Measurements from ENCODE around the gene ZNF609. TPM values are rescaled to one million over a fixed set of nuclear protein-coding genes. Genes with fewer than 3 reads are reported as not detected.

The ZNF609 gene
- total and polyA plus RNA-seq, 4 donors: 5.4 to 46.7 (median 23.6) TPM

DNA sequence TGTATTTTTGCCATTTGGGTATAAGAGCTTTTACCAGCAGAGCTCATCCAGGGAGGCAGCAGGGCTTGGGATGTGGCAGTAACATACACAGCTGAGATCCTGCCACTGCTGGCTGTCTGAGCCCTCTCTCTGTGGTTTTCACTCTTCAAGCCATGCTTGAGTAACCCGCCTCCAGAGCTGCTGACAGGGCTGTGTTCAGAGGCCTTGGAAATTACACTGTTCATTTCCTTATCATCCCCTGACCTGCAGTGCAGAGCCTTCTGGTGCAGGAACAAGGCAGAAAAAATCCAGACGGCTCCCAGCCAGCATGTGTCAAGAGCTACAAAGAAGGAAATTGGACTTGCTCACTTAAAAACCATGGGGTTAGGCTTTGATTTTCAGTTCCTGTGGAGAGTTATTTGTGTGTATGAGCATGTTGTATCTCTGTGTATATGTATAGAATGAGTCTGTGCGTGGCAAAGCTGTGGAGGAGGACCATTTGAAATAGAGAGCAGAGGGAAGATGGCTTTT, 47.0 kb downstream of the ZNF609 start:
- peak overlapping the region; percentile 16 to 40 for H3K27ac ChIP-seq (ENCODE audit: low read depth in 1 of 2, low read length in 2 of 2)
- no peaks in the 10 kb centered on the region for H3K27me3 ChIP-seq (ENCODE audit: control insufficient read depth in 1 of 2, insufficient read depth in 2 of 2, low read length in 1 of 2)
- intact Hi-C loops (cut with DNase I): no loop called here
- no peak overlapping the region for H3K4me3 ChIP-seq (ENCODE audit: low read length in 2 of 2)
- peak in 1 of 2 donors; percentile 87 for DNase-seq
- H3K9me3 ChIP-seq (ENCODE audit: control insufficient read depth, low read length): no peaks in the 10 kb centered on the region
- H3K4me1 ChIP-seq (ENCODE audit: control insufficient read depth in 1 of 2, insufficient read depth in 2 of 2, low read length in 2 of 2): no peaks in the 10 kb centered on the region
- H3K36me3 ChIP-seq (ENCODE audit: control insufficient read depth in 1 of 2, insufficient read depth in 2 of 2, low read length in 1 of 2): no peaks in the 10 kb centered on the region
- peak; percentile 90 for ATAC-seq (ENCODE audit: low FRiP score)
- WGBS, 2 donors: 20% methylated on average over 3 of the region's 3 CpGs

GRCh38 chr15:64507845-64508244, 47.5 kb downstream of the ZNF609 start:
- Histone ChIP-seq H3K27ac (ENCODE audit: low read depth in 1 of 2, low read length in 2 of 2) (peak overlapping the region in 1 of 2 donors; percentile 25), H3K36me3 (ENCODE audit: control insufficient read depth in 1 of 2, insufficient read depth in 2 of 2, low read length in 1 of 2) (no peaks in the 10 kb centered on the region), H3K4me1 (ENCODE audit: control insufficient read depth in 1 of 2, insufficient read depth in 2 of 2, low read length in 2 of 2) (no peaks in the 10 kb centered on the region), H3K27me3 (ENCODE audit: control insufficient read depth in 1 of 2, insufficient read depth in 2 of 2, low read length in 1 of 2) (no peaks in the 10 kb centered on the region), H3K4me3 (ENCODE audit: low read length in 2 of 2) (no peak overlapping the region), H3K9me3 (ENCODE audit: control insufficient read depth, low read length) (no peaks in the 10 kb centered on the region)
- intact Hi-C loops (cut with DNase I): no loop called here
- WGBS, 2 donors: 58 to 67% methylated on average over 2 of the region's 2 CpGs
- DNase-seq (no peak), ATAC-seq (ENCODE audit: low FRiP score) (no peak)

- Histone ChIP-seq H3K4me3 (ENCODE audit: low read length in 2 of 2) (no peak overlapping the region), H3K27ac (ENCODE audit: low read depth in 1 of 2, low read length in 2 of 2) (no peak overlapping the region), H3K27me3 (ENCODE audit: control insufficient read depth in 1 of 2, insufficient read depth in 2 of 2, low read length in 1 of 2) (no peaks in the 10 kb centered on the region), H3K9me3 (ENCODE audit: control insufficient read depth, low read length) (no peaks in the 10 kb centered on the region), H3K4me1 (ENCODE audit: control insufficient read depth in 1 of 2, insufficient read depth in 2 of 2, low read length in 2 of 2) (no peaks in the 10 kb centered on the region), H3K36me3 (ENCODE audit: control insufficient read depth in 1 of 2, insufficient read depth in 2 of 2, low read length in 1 of 2) (no peaks in the 10 kb centered on the region)
- intact Hi-C loops (cut with DNase I): no loop called here
- ATAC-seq (ENCODE audit: low FRiP score) (no peak), DNase-seq (no peak)
- 94 to 100% methylated on average over 3 of the region's 3 CpGs for WGBS, 2 donors
Observed at GRCh38 chr15:64513823-64514222, 53.4 kb downstream of the ZNF609 start.

DNA sequence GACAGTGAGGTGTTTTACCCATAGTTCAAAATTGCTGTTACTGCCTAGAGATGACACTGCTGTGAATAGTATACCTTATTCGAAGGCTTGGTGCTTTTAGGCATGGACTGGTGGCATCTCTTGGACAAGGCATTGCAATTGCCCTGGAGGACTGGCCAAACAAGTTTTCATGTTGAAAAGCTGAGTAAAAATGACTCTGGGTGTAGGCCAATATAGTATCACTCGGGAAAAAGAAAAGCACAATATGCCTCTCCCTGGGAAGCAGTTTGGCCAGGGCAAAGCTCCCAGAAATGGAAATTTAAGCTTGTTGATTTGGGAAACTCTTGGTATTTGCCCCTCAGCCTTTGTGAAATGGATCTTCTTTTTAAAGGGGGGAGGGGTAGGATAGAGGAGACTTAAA, 54.8 kb downstream of the ZNF609 start:
- Histone ChIP-seq H3K4me1 (ENCODE audit: control insufficient read depth in 1 of 2, insufficient read depth in 2 of 2, low read length in 2 of 2) (no peaks in the 10 kb centered on the region), H3K27me3 (ENCODE audit: control insufficient read depth in 1 of 2, insufficient read depth in 2 of 2, low read length in 1 of 2) (no peaks in the 10 kb centered on the region), H3K4me3 (ENCODE audit: low read length in 2 of 2) (no peak overlapping the region), H3K36me3 (ENCODE audit: control insufficient read depth in 1 of 2, insufficient read depth in 2 of 2, low read length in 1 of 2) (no peaks in the 10 kb centered on the region), H3K9me3 (ENCODE audit: control insufficient read depth, low read length) (no peaks in the 10 kb centered on the region), H3K27ac (ENCODE audit: low read depth in 1 of 2, low read length in 2 of 2) (no peak overlapping the region)
- DNase-seq (no peak), ATAC-seq (ENCODE audit: low FRiP score) (no peak)
- intact Hi-C loops (cut with DNase I): no loop called here
- WGBS, 2 donors: 3 to 12% methylated on average over 2 of the region's 2 CpGs

- no peaks in the 10 kb centered on the region for H3K9me3 ChIP-seq (ENCODE audit: control insufficient read depth, low read length)
- no peaks in the 10 kb centered on the region for H3K36me3 ChIP-seq (ENCODE audit: control insufficient read depth in 1 of 2, insufficient read depth in 2 of 2, low read length in 1 of 2)
- no peak for ATAC-seq (ENCODE audit: low FRiP score)
- intact Hi-C loops (cut with DNase I): no loop called here
- H3K4me3 ChIP-seq (ENCODE audit: low read length in 2 of 2): no peak overlapping the region
- H3K27ac ChIP-seq (ENCODE audit: low read depth in 1 of 2, low read length in 2 of 2): no peak overlapping the region
- no peaks in the 10 kb centered on the region for H3K4me1 ChIP-seq (ENCODE audit: control insufficient read depth in 1 of 2, insufficient read depth in 2 of 2, low read length in 2 of 2)
- DNase-seq: no peak
- no peaks in the 10 kb centered on the region for H3K27me3 ChIP-seq (ENCODE audit: control insufficient read depth in 1 of 2, insufficient read depth in 2 of 2, low read length in 1 of 2)
- 95 to 96% methylated on average over 9 of the region's 9 CpGs for WGBS, 2 donors
Observed at GRCh38 chr15:64515825-64516224, 55.4 kb downstream of the ZNF609 start.

DNA sequence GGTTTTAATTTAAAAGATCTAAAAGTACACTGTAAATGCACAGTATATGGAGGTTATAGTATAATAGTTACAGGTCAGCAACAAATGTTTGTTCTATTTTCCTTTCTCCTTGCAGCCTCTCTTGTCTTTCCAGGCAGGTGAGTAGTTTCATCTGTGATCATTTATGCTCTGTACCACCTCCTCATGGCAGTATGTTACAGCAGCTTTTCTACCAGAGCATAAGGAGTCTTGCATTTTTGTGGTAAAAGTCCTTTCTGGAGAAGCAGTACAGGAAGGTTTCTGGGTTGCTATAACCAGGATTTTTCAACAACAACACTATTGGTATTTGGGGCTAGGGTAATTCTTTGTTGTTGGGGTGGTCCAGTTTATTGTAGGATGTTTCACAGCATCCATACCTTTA, 59.5 kb downstream of the ZNF609 start:
- no peak for ATAC-seq (ENCODE audit: low FRiP score)
- H3K9me3 ChIP-seq (ENCODE audit: control insufficient read depth, low read length): no peaks in the 10 kb centered on the region
- no peak for DNase-seq
- H3K4me1 ChIP-seq (ENCODE audit: control insufficient read depth in 1 of 2, insufficient read depth in 2 of 2, low read length in 2 of 2): peaks cover 0 to 3% of the 10 kb centered on the region in 2 donors
- no peak overlapping the region for H3K27ac ChIP-seq (ENCODE audit: low read depth in 1 of 2, low read length in 2 of 2)
- H3K27me3 ChIP-seq (ENCODE audit: control insufficient read depth in 1 of 2, insufficient read depth in 2 of 2, low read length in 1 of 2): no peaks in the 10 kb centered on the region
- H3K36me3 ChIP-seq (ENCODE audit: control insufficient read depth in 1 of 2, insufficient read depth in 2 of 2, low read length in 1 of 2): no peaks in the 10 kb centered on the region
- no peak overlapping the region for H3K4me3 ChIP-seq (ENCODE audit: low read length in 2 of 2)
- intact Hi-C loops (cut with DNase I): no loop called here

- WGBS, 2 donors: 18 to 19% methylated on average over 1 of the region's 1 CpG
- Histone ChIP-seq H3K4me1 (ENCODE audit: control insufficient read depth in 1 of 2, insufficient read depth in 2 of 2, low read length in 2 of 2) (peaks cover 0 to 3% of the 10 kb centered on the region in 2 donors), H3K9me3 (ENCODE audit: control insufficient read depth, low read length) (no peaks in the 10 kb centered on the region)
Observed at GRCh38 chr15:64521201-64521600, 60.8 kb downstream of the ZNF609 start.

DNA sequence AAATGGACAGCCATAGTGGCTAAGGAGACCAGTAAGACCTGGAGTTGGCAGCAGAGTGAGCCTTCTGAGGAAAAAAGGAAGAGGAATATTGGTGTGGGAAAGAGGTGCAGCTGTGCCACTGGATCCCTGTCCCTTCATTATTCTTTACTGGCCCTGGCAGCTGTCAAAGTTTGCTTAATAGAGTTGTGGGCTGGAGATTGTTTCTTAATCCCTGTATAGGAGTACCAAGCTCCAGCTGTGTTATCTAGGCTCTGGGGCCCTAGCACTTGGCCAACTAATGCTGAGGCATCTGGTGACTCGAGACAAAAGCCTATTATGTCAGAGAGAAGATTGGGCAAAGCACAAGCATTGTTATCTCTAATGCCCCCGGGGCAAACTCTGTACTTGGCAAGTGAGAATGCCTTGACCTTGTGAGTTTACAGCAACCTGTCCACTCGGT, 61.4 kb downstream of the ZNF609 start:
- intact Hi-C loops (cut with DNase I): no loop called here
- DNase-seq (no peak), ATAC-seq (ENCODE audit: low FRiP score) (peak; percentile 54)
- H3K27ac ChIP-seq (ENCODE audit: low read depth in 1 of 2, low read length in 2 of 2): no peak overlapping the region
- peaks cover 0 to 3% of the 10 kb centered on the region in 2 donors for H3K4me1 ChIP-seq (ENCODE audit: control insufficient read depth in 1 of 2, insufficient read depth in 2 of 2, low read length in 2 of 2)
- H3K9me3 ChIP-seq (ENCODE audit: control insufficient read depth, low read length): no peaks in the 10 kb centered on the region
- no peak overlapping the region for H3K4me3 ChIP-seq (ENCODE audit: low read length in 2 of 2)
- 4 to 9% methylated on average over 3 of the region's 3 CpGs for WGBS, 2 donors
- no peaks in the 10 kb centered on the region for H3K36me3 ChIP-seq (ENCODE audit: control insufficient read depth in 1 of 2, insufficient read depth in 2 of 2, low read length in 1 of 2)
- H3K27me3 ChIP-seq (ENCODE audit: control insufficient read depth in 1 of 2, insufficient read depth in 2 of 2, low read length in 1 of 2): no peaks in the 10 kb centered on the region

More at GRCh38 chr15:64521201-64521600, 60.8 kb downstream of the ZNF609 start:
- H3K27ac ChIP-seq (ENCODE audit: low read depth in 1 of 2, low read length in 2 of 2): no peak overlapping the region
- H3K36me3 ChIP-seq (ENCODE audit: control insufficient read depth in 1 of 2, insufficient read depth in 2 of 2, low read length in 1 of 2): no peaks in the 10 kb centered on the region
- peak; percentile 50 for ATAC-seq (ENCODE audit: low FRiP score)
- no peak overlapping the region for H3K4me3 ChIP-seq (ENCODE audit: low read length in 2 of 2)
- no peaks in the 10 kb centered on the region for H3K27me3 ChIP-seq (ENCODE audit: control insufficient read depth in 1 of 2, insufficient read depth in 2 of 2, low read length in 1 of 2)
- intact Hi-C loops (cut with DNase I): no loop called here
- DNase-seq: no peak

DNA sequence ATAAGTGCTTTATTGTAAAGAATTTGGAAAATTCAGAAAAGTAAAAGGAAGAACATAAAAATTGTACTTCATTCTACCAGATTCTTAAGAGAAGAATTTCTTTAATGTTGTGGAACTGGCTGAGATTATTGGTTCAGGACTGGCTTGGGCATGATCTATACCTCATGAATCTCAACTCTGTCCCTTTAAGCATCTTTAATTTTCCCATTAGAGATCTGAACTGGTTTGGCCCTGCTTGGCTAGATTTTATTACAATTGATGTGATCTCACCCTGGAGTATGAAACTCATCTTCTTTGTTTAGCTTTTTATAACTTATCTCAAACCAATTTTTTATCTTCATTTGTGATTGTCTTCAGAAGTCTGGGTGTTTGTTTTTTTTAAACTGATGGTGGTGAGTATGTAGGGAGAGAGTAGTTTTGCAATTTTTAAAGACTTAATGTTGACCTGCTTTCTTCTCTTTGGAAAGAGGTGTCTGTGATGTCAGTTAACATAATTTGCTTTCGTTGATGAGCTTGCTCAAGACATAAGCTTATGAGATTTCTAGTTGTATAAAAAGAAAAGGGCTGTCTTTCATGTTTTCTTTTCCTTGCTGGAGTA, 61.9 kb downstream of the ZNF609 start:
- H3K27me3 ChIP-seq (ENCODE audit: control insufficient read depth in 1 of 2, insufficient read depth in 2 of 2, low read length in 1 of 2): no peaks in the 10 kb centered on the region
- ATAC-seq (ENCODE audit: low FRiP score) (no peak), DNase-seq (no peak)
- 71 to 76% methylated on average over 1 of the region's 1 CpG for WGBS, 2 donors
- H3K4me3 ChIP-seq (ENCODE audit: low read length in 2 of 2): no peak overlapping the region
- no peak overlapping the region for H3K27ac ChIP-seq (ENCODE audit: low read depth in 1 of 2, low read length in 2 of 2)
- intact Hi-C loops (cut with DNase I): no loop called here
- H3K36me3 ChIP-seq (ENCODE audit: control insufficient read depth in 1 of 2, insufficient read depth in 2 of 2, low read length in 1 of 2): no peaks in the 10 kb centered on the region
- H3K9me3 ChIP-seq (ENCODE audit: control insufficient read depth, low read length): no peaks in the 10 kb centered on the region
- H3K4me1 ChIP-seq (ENCODE audit: control insufficient read depth in 1 of 2, insufficient read depth in 2 of 2, low read length in 2 of 2): peaks cover 0 to 3% of the 10 kb centered on the region in 2 donors
